Retinal pigment epithelial cell (primary cell): ENCODE results near the gene ULBP1.
A peak's percentile ranks its signal among the peaks of the same experiment; 100 is the strongest.
"Not testable (repeated sequence)": the region's sequence is repeated elsewhere in the genome, so short reads cannot be mapped to it uniquely, and the experiment has no call there.

Experiments
- DNase-seq: peaks from one replicate; pipeline ENCODE4 v3.0.0-alpha.2; 2010; ENCODE audit warnings: low read depth
- H3K4me3 ChIP-seq: 2 replicates; pipeline ENCODE4 v1.5.1; 2011; ENCODE audit warnings: mild to moderate bottlenecking, low read length, control low read depth, moderate library complexity
- TF ChIP-seq, protein P1 (sequence below): conservative IDR thresholded peaks from 2 replicates; pipeline ENCODE4 v1.5.1; 2011; ENCODE audit warnings: low read depth, low read length, control low read depth, inconsistent platforms

Gene ULBP1

DNA sequence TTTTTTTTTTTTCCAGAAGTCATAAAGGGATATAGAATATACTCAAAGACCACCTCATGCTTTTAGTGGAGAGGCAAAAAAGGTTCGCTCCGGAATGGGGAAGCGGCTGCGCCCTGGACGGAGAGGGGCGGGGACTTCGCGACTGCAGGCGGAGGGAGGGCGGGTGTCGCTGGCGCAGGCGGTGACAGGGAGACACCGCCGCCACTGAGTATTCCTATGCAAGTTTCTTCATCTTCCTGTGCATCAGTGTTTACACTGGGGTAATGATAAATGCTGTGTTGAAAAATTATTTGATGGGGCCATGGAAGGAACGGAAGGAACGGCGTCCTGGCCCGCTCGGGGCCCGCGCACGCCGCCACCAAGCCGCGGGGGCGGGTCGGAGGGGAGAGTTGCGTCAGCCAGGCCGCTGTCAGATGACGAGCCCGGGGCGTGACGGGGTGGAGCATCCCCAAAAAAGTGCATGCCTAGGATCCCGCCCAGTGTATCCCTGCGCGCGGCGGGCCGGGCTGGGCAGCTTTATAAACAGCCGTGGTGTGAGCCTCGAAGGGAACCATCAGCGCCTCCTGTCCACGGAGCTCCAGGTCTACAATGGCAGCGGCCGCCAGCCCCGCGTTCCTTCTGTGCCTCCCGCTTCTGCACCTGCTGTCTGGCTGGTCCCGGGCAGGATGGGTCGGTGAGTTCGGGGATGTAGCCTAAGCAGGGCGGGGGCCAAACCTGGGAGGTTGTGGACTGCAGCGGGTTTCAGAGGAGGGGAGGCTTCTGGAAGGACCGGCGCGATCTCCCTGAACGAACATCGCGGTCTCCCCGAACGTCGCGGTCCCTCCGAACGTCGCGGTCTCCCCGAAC is at the start of gene ULBP1:
ULBP1 (plus strand) TSS at position 482 of the 846 bp plus-strand sequence; CDS start at position 589, 107 bp downstream.
- no peak for DNase-seq

DNA sequence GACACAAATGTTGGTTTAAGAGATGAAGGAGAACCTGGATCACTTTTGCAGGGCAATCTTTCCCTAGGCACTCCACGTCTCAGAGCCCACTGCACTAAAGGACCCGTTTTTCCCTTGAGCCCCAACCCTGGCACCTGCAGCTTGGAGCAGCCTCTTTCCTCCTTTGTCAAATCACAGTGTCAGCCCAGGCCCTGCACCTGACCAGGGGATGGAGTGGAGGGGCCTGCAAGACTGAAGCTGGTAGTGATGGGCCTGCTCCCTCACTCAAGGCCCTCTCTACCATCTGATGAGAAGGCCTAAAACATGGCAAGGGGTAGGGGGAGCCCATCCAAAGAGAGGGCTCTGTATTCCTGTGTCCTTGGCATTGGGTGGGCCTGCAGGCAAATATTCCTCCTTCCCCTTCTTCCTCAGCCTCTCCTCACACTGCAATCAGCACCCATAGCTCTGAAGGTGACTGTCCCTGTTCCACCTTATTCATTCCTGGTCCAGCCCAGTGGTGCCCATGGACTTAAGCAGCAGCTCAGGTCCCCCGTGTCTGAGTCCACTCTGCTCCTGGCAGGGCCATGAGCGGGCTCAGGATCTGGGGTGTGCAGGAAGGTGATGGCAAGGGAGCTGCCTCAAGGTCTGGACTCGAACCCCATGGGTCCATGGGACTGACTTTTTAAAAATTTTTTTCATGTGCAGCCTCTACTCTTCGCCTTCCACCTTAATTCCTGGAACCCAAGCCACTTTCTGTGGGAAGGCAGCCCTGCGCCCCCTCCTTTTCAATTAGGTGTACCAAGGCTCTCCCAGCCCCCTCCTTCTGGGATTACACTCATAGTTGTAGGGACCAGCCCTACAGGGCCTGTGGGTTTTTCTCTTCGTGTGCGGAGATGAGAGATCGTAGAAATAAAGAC is 47.5 kb upstream of the ULBP1 start:
- TF ChIP-seq, protein P1, sequence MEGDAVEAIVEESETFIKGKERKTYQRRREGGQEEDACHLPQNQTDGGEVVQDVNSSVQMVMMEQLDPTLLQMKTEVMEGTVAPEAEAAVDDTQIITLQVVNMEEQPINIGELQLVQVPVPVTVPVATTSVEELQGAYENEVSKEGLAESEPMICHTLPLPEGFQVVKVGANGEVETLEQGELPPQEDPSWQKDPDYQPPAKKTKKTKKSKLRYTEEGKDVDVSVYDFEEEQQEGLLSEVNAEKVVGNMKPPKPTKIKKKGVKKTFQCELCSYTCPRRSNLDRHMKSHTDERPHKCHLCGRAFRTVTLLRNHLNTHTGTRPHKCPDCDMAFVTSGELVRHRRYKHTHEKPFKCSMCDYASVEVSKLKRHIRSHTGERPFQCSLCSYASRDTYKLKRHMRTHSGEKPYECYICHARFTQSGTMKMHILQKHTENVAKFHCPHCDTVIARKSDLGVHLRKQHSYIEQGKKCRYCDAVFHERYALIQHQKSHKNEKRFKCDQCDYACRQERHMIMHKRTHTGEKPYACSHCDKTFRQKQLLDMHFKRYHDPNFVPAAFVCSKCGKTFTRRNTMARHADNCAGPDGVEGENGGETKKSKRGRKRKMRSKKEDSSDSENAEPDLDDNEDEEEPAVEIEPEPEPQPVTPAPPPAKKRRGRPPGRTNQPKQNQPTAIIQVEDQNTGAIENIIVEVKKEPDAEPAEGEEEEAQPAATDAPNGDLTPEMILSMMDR: no peak
- DNase-seq: no peak
- no peak overlapping the region for H3K4me3 ChIP-seq

More for the DNA sequence above, at the start of gene ULBP1:
- peak within 1 kb of the TSS; percentile 49 for H3K4me3 ChIP-seq
- TF ChIP-seq, protein P1: peak; percentile 11

GRCh38 chr6:149917679-149918078 is 46.1 kb upstream of the ULBP1 start:
- TF ChIP-seq, protein P1: no peak
- H3K4me3 ChIP-seq: no peak overlapping the region
- no peak for DNase-seq

DNA sequence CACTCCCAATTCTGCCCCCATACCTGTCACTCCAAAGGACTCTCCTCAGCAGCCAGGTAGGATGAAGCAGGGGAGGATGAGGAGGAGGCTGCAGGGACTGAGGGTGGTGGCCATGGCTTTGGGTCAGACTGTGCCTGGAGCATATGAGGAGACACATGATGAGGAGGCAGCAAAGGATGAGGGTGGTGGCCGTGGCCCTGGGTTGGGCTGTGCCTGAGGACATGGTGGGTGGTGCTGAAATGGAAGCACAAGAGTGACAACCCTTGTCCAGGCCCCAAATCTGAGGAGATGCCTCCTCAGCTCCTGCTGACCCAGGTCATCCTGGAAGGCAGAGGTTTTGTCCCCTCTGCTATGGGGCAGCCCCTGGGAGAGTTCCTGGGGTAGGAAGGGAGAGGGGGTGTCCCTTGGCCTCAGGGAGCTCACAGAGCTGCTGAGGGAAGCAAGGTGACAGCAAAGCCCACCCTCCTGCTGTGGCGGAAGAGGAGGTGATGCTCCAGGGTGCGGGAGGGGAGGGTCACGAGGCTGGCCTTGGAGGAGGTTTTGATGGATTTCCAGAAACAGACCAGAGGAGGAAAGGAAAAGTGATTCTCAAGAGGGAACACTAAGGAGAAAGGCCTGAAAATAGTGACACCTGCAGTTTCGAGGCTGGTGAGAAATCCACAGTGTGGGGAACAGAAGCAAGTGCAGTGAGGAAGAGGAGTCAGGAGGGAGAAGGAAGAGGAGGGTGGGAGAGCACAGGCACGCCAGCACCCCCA is 45.4 kb upstream of the ULBP1 start:
- no peak overlapping the region for H3K4me3 ChIP-seq
- TF ChIP-seq, protein P1: no peak
- DNase-seq: no peak

DNA sequence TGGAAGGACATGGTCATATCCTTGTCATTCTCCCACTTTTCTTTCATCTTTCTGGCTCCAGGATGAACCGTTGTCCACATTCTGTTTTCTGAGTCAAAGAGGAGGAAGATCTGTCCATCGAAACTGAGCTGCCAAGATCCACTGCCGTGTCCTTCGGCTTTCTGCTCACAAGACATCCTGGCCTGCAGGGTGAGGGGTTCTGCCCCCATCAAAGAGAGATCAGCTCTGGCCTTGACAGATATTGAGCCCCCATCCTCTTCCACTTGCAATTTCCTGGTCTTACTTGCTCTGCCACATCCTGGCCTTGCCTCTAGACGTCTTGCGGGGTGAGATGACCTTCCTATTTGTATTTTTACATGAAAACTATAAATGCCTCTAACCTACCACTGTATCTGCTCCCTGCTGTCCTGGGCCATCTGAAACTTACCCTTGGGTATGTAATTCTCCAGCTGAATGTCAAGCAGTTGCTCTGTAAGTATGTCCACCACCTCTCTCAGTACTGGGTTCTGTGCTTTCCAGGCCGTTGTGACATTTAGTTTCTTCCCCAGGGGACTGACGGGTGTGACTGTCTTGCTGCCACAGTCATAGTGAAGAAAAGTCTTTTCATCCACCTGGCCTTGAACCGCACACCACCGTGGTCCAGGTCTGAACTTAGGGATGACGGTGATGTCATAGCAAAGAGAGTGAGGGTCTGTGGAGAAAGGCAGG is 44.5 kb upstream of the ULBP1 start:
- not testable (repeated sequence) for H3K4me3 ChIP-seq, DNase-seq

DNA sequence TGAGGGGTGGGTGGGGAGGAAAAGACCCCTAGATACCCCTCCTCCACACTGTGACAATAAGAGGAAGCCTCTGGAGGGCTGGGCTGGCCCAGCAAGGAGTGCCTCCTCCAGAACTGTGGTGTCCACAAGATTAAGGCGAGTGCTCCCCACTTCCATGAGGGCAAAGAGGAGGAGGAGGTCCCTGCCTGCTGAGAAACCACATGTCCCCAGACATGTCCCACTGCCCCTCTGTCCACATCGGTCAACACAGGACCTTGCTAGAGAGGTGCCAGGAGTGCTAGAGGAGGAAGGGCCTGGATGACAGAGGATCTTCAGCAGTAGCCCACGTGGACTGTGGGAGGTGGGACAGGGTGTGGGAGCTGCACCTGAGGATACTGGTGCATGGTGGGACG is 43.9 kb upstream of the ULBP1 start:
- H3K4me3 ChIP-seq: no peak overlapping the region
- TF ChIP-seq, protein P1: no peak
- no peak for DNase-seq
